Neural progenitor cell (in vitro differentiated cells): ENCODE data around the gene RHO. TPM values are rescaled to one million over a fixed set of nuclear protein-coding genes. Genes with fewer than 3 reads are reported as not detected.
A peak's percentile ranks its signal among the peaks of the same experiment; 100 is the strongest.

Source experiments
- DNase-seq: peaks from one replicate; pipeline ENCODE4 v3.0.0-alpha.2; 2016; ENCODE audit warnings: low spot score
- H2AFZ ChIP-seq: fragments of 200-600 bp; sonication (generic); replicated peaks from 2 replicates; pipeline ENCODE4 v1.6.1; 2016; ENCODE audit warnings: antibody characterized with exemption
- H3F3A ChIP-seq: fragments of 200-600 bp; sonication (generic); 2 replicates; pipeline ENCODE4 v1.6.1; 2016; ENCODE audit warnings: antibody characterized with exemption, low read depth
- H3K27ac ChIP-seq: fragments of 200-600 bp; sonication (generic); 2 replicates; pipeline ENCODE4 v1.5.1; 2016; ENCODE audit warnings: mild to moderate bottlenecking
- H3K27me3 ChIP-seq: fragments of 200-600 bp; sonication (generic); 2 replicates; pipeline ENCODE4 v1.6.1; 2016; ENCODE audit warnings: mild to moderate bottlenecking, moderate library complexity
- H3K36me3 ChIP-seq: fragments of 200-600 bp; sonication (generic); 2 replicates; pipeline ENCODE4 v1.5.1; 2016
- H3K4me1 ChIP-seq: fragments of 200-600 bp; sonication (generic); 2 replicates; pipeline ENCODE4 v1.6.1; 2016; ENCODE audit warnings: mixed run types
- H3K4me2 ChIP-seq: fragments of 200-600 bp; sonication (generic); 2 replicates; pipeline ENCODE4 v1.6.1; 2016
- H3K4me3 ChIP-seq: fragments of 200-600 bp; sonication (generic); 2 replicates; pipeline ENCODE4 v1.5.1; 2016
- H3K79me2 ChIP-seq: fragments of 200-600 bp; sonication (generic); 2 replicates; pipeline ENCODE4 v1.6.1; 2016; ENCODE audit warnings: low read depth
- H3K9ac ChIP-seq: fragments of 200-600 bp; sonication (generic); 2 replicates; pipeline ENCODE4 v1.6.1; 2016
- H3K9me3 ChIP-seq: fragments of 200-600 bp; sonication (generic); 2 replicates; pipeline ENCODE4 v1.5.1; 2016; ENCODE audit warnings: low read depth
- H4K20me1 ChIP-seq: fragments of 200-600 bp; sonication (generic); 2 replicates; pipeline ENCODE4 v1.6.1; 2016; ENCODE audit warnings: low read depth
- H3K27ac Mint-ChIP-seq: 3 replicates; pipeline ENCODE4 v1.8.0; 2021; ENCODE audit warnings: mixed read lengths
- H3K27me3 Mint-ChIP-seq: 2 replicates; pipeline ENCODE4 v1.8.0; 2022; ENCODE audit warnings: low read depth, mild to moderate bottlenecking, inconsistent platforms, moderate library complexity, mixed read lengths; ENCODE audit not compliant: insufficient read depth
- H3K36me3 Mint-ChIP-seq: 3 replicates; pipeline ENCODE4 v1.8.0; 2021; ENCODE audit warnings: mixed read lengths
- H3K4me1 Mint-ChIP-seq: 3 replicates; pipeline ENCODE4 v1.8.0; 2021; ENCODE audit warnings: mixed read lengths
- H3K4me3 Mint-ChIP-seq: 3 replicates; pipeline ENCODE4 v1.8.0; 2021; ENCODE audit warnings: mild to moderate bottlenecking, moderate library complexity, mixed read lengths
- H3K9me3 Mint-ChIP-seq: 3 replicates; pipeline ENCODE4 v1.8.0; 2020; ENCODE audit warnings: mixed read lengths
- CTCF ChIP-seq: fragments of 200-600 bp; sonication (generic); IDR thresholded peaks from 2 replicates; pipeline ENCODE4 v1.5.1; 2017; ENCODE audit warnings: antibody characterized with exemption, mild to moderate bottlenecking
- EZH2 ChIP-seq: fragments of 200-600 bp; sonication (generic); IDR thresholded peaks from 2 replicates; pipeline ENCODE4 v1.6.1; 2017; ENCODE audit warnings: antibody characterized with exemption, mild to moderate bottlenecking, moderate library complexity
- EZH2phosphoT487 ChIP-seq: fragments of 200-600 bp; sonication (generic); IDR thresholded peaks from 2 replicates; pipeline ENCODE4 v1.6.1; 2017; ENCODE audit warnings: antibody characterized with exemption
- total RNA-seq: library from RNA; depleted of rRNA; stranded (reverse); fragments of >200 nt; gene quantifications from 2 replicates; pipeline ENCODE4 v1.2.3, GENCODE V29; 2015; ENCODE audit warnings: low replicate concordance

RHO gene
- total RNA-seq, 1 donor from 2014 or later: not detected

- Mint-ChIP-seq H3K4me3 (peak overlapping the region; percentile 64), H3K9me3 (no peaks in the 10 kb centered on the region), H3K27me3 (peaks cover 11% of the 10 kb centered on the region), H3K36me3 (no peaks in the 10 kb centered on the region), H3K27ac (no peak overlapping the region), H3K4me1 (peaks cover 4% of the 10 kb centered on the region)
- TF ChIP-seq EZH2phosphoT487: no peak
- TF ChIP-seq CTCF: no peak
- TF ChIP-seq EZH2: no peak
- Histone ChIP-seq H3K36me3 (no peaks in the 10 kb centered on the region), H3K27ac (no peak overlapping the region), H3K9ac (no peak overlapping the region), H3F3A (no peaks in the 10 kb centered on the region), H3K4me3 (no peak overlapping the region), H4K20me1 (no peaks in the 10 kb centered on the region), H3K79me2 (no peaks in the 10 kb centered on the region), H3K4me2 (no peak overlapping the region), H3K27me3 (no peaks in the 10 kb centered on the region), H2AFZ (no peak overlapping the region), H3K4me1 (peaks cover 9% of the 10 kb centered on the region), H3K9me3 (no peaks in the 10 kb centered on the region)
- DNase-seq: peak; percentile 42
Observed at GRCh38 chr3:129575997-129576384, 47.6 kb downstream of the RHO start.

GRCh38 chr3:129576514-129577352 lies 48.3 kb downstream of the RHO start:
- TF ChIP-seq EZH2phosphoT487: no peak
- TF ChIP-seq EZH2: no peak
- TF ChIP-seq CTCF: no peak
- Mint-ChIP-seq H3K27ac (no peak overlapping the region), H3K9me3 (no peaks in the 10 kb centered on the region), H3K4me1 (peaks cover 8% of the 10 kb centered on the region), H3K36me3 (no peaks in the 10 kb centered on the region), H3K4me3 (peak overlapping the region; percentile 64), H3K27me3 (peaks cover 11% of the 10 kb centered on the region)
- peaks cover 10% of the 10 kb centered on the region for H3K4me1 ChIP-seq
- no peaks in the 10 kb centered on the region for H3K79me2 ChIP-seq
- no peak overlapping the region for H2AFZ ChIP-seq
- no peaks in the 10 kb centered on the region for H3K36me3 ChIP-seq
- H3K4me3 ChIP-seq: no peak overlapping the region
- DNase-seq: no peak
- no peak overlapping the region for H3K9ac ChIP-seq
- no peaks in the 10 kb centered on the region for H3K27me3 ChIP-seq
- H3K27ac ChIP-seq: no peak overlapping the region
- H4K20me1 ChIP-seq: no peaks in the 10 kb centered on the region
- H3F3A ChIP-seq: no peaks in the 10 kb centered on the region
- H3K4me2 ChIP-seq: no peak overlapping the region
- H3K9me3 ChIP-seq: no peaks in the 10 kb centered on the region

- Histone ChIP-seq H2AFZ (no peak overlapping the region), H3K27ac (no peak overlapping the region), H3F3A (no peaks in the 10 kb centered on the region), H3K27me3 (no peaks in the 10 kb centered on the region), H3K9ac (no peak overlapping the region), H3K36me3 (no peaks in the 10 kb centered on the region), H4K20me1 (no peaks in the 10 kb centered on the region), H3K4me2 (no peak overlapping the region), H3K79me2 (no peaks in the 10 kb centered on the region), H3K4me1 (peaks cover 16% of the 10 kb centered on the region), H3K4me3 (no peak overlapping the region), H3K9me3 (no peaks in the 10 kb centered on the region)
- no peaks in the 10 kb centered on the region for H3K9me3 Mint-ChIP-seq
- DNase-seq: no peak
- H3K36me3 Mint-ChIP-seq: no peaks in the 10 kb centered on the region
- TF ChIP-seq CTCF (no peak), EZH2phosphoT487 (no peak), EZH2 (no peak)
- H3K27me3 Mint-ChIP-seq: peaks cover 11% of the 10 kb centered on the region
- no peak overlapping the region for H3K4me3 Mint-ChIP-seq
- H3K4me1 Mint-ChIP-seq: peaks cover 8% of the 10 kb centered on the region
- H3K27ac Mint-ChIP-seq: no peak overlapping the region
Observed at GRCh38 chr3:129577366-129577765, 48.9 kb downstream of the RHO start.
